Measurements from ENCODE around the gene SLC5A10. TPM values are rescaled to one million over a fixed set of nuclear protein-coding genes. Genes with fewer than 3 reads are reported as not detected.

The SLC5A10 gene
- total and polyA plus RNA-seq, 7 experiments from 2014 or later = 0.15 to 0.37 (median 0.17) TPM; not detected in 4

- Histone ChIP-seq H3K36me3 (ENCODE audit: control insufficient read depth in 2 of 3, insufficient read depth in 3 of 3, low read length in 3 of 3) (no peaks in the 10 kb centered on the region), H3K4me1 (ENCODE audit: control insufficient read depth in 2 of 2, insufficient read depth in 2 of 2, low read length in 2 of 2) (peaks cover 6 to 12% of the 10 kb centered on the region in 2 donors), H3K27me3 (ENCODE audit: control insufficient read depth in 2 of 2, insufficient read depth in 2 of 2, low read length in 2 of 2) (no peaks in the 10 kb centered on the region), H3K9me3 (ENCODE audit: control insufficient read depth in 2 of 3, low read length in 3 of 3) (no peaks in the 10 kb centered on the region), H3K4me3 (ENCODE audit: low read length) (no peak overlapping the region), H3K27ac (ENCODE audit: low read depth, low read length) (no peak overlapping the region)
- Mint-ChIP-seq H3K27me3 (no peaks in the 10 kb centered on the region), H3K4me3 (no peak overlapping the region), H3K36me3 (no peaks in the 10 kb centered on the region), H3K27ac (peak overlapping the region in 5 of 9 donors; percentile 16 to 58 (median 57)), H3K4me1 (peaks cover 10 to 45% (median 32%) of the 10 kb centered on the region in 7 donors), H3K9me3 (no peaks in the 10 kb centered on the region)
- CTCF ChIA-PET = interaction anchor here (0.6 to 3.2 kb wide), 21 partner anchors 9 to 334 kb away, joined by 3 to 14 read pairs (median 4); no protein-coding TSS in a partner anchor
- ATAC-seq (peak; percentile 85), DNase-seq (peak; percentile 27 to 86 (median 45))
- intact Hi-C loops (cut with micrococcal nuclease) = loop anchor here (2.0 to 5.0 kb wide), 2 partner anchors 41 to 44 kb away; partner anchors contain the start of gene FAM83G (in 2 of the 2)
- POLR2A ChIA-PET = interaction anchor here (0.7 to 1.6 kb wide), 6 partner anchors 22 to 106 kb away, joined by 3 to 5 read pairs (median 4); no protein-coding TSS in a partner anchor
Measured at GRCh38 chr17:18960803-18961511, 9.0 kb downstream of the SLC5A10 start.

GRCh38 chr17:18961634-18962493 is 9.9 kb downstream of the SLC5A10 start:
- H3K9me3 Mint-ChIP-seq = no peaks in the 10 kb centered on the region
- no peaks in the 10 kb centered on the region for H3K36me3 ChIP-seq (ENCODE audit: control insufficient read depth in 2 of 3, insufficient read depth in 3 of 3, low read length in 3 of 3)
- DNase-seq (no peak), ATAC-seq (no peak)
- H3K27ac ChIP-seq (ENCODE audit: low read depth, low read length) = no peak overlapping the region
- no peaks in the 10 kb centered on the region for H3K36me3 Mint-ChIP-seq
- no peak overlapping the region for H3K4me3 Mint-ChIP-seq
- peaks cover 4 to 6% of the 10 kb centered on the region in 2 donors for H3K4me1 ChIP-seq (ENCODE audit: control insufficient read depth in 2 of 2, insufficient read depth in 2 of 2, low read length in 2 of 2)
- no peaks in the 10 kb centered on the region for H3K27me3 ChIP-seq (ENCODE audit: control insufficient read depth in 2 of 2, insufficient read depth in 2 of 2, low read length in 2 of 2)
- intact Hi-C loops (cut with micrococcal nuclease) = loop anchor here (2.0 to 5.0 kb wide), 2 partner anchors 40 to 43 kb away; partner anchors contain the start of gene FAM83G (in 2 of the 2)
- no peak overlapping the region for H3K4me3 ChIP-seq (ENCODE audit: low read length)
- no peaks in the 10 kb centered on the region for H3K27me3 Mint-ChIP-seq
- peaks cover 8 to 38% (median 25%) of the 10 kb centered on the region in 7 donors for H3K4me1 Mint-ChIP-seq
- peak overlapping the region in 3 of 9 donors; percentile 4 to 51 (median 36) for H3K27ac Mint-ChIP-seq
- no peaks in the 10 kb centered on the region for H3K9me3 ChIP-seq (ENCODE audit: control insufficient read depth in 2 of 3, low read length in 3 of 3)
- POLR2A ChIA-PET = interaction anchor here (0.8 to 1.2 kb wide), 2 partner anchors 63 kb away, joined by 4 to 5 read pairs; no protein-coding TSS in a partner anchor
- CTCF ChIA-PET = interaction anchor here (0.6 to 3.2 kb wide), 16 partner anchors 8 to 335 kb away, joined by 3 to 14 read pairs (median 4); no protein-coding TSS in a partner anchor

- ATAC-seq = no peak
- H3K9me3 Mint-ChIP-seq = no peaks in the 10 kb centered on the region
- DNase-seq = no peak
- H3K4me3 Mint-ChIP-seq = no peak overlapping the region
- H3K9me3 ChIP-seq (ENCODE audit: control insufficient read depth in 2 of 3, low read length in 3 of 3) = no peaks in the 10 kb centered on the region
- no peaks in the 10 kb centered on the region for H3K36me3 ChIP-seq (ENCODE audit: control insufficient read depth in 2 of 3, insufficient read depth in 3 of 3, low read length in 3 of 3)
- H3K4me3 ChIP-seq (ENCODE audit: low read length) = no peak overlapping the region
- H3K27me3 Mint-ChIP-seq = no peaks in the 10 kb centered on the region
- H3K27ac ChIP-seq (ENCODE audit: low read depth, low read length) = no peak overlapping the region
- intact Hi-C loops (cut with micrococcal nuclease) = loop anchor here in 1 of 2 donors (5.0 kb wide), 1 partner anchor 40 kb away; the partner anchor contains the start of gene FAM83G
- H3K36me3 Mint-ChIP-seq = no peaks in the 10 kb centered on the region
- CTCF ChIA-PET = interaction anchor here (0.6 kb wide), 1 partner anchor 1038 kb away, joined by 3 read pairs; no protein-coding TSS in a partner anchor
- POLR2A ChIA-PET = interaction anchor here (0.7 kb wide), 2 partner anchors 79 to 148 kb away, joined by 3 read pairs; no protein-coding TSS in a partner anchor
- H3K27ac Mint-ChIP-seq = peak overlapping the region in 3 of 9 donors; percentile 4 to 51 (median 28)
- peaks cover 3 to 6% of the 10 kb centered on the region in 2 donors for H3K4me1 ChIP-seq (ENCODE audit: control insufficient read depth in 2 of 2, insufficient read depth in 2 of 2, low read length in 2 of 2)
- H3K4me1 Mint-ChIP-seq = peaks cover 8 to 34% (median 21%) of the 10 kb centered on the region in 7 donors
- no peaks in the 10 kb centered on the region for H3K27me3 ChIP-seq (ENCODE audit: control insufficient read depth in 2 of 2, insufficient read depth in 2 of 2, low read length in 2 of 2)
Measured at GRCh38 chr17:18962494-18962815, 10.5 kb downstream of the SLC5A10 start.

GRCh38 chr17:18963126-18964017 is 11.4 kb downstream of the SLC5A10 start:
- peaks cover 5 to 25% (median 12%) of the 10 kb centered on the region in 7 donors for H3K4me1 Mint-ChIP-seq
- no peak overlapping the region for H3K27ac ChIP-seq (ENCODE audit: low read depth, low read length)
- peak overlapping the region in 1 of 9 donors; percentile 4 for H3K27ac Mint-ChIP-seq
- H3K27me3 ChIP-seq (ENCODE audit: control insufficient read depth in 2 of 2, insufficient read depth in 2 of 2, low read length in 2 of 2) = no peaks in the 10 kb centered on the region
- H3K4me3 ChIP-seq (ENCODE audit: low read length) = no peak overlapping the region
- H3K9me3 Mint-ChIP-seq = no peaks in the 10 kb centered on the region
- no peaks in the 10 kb centered on the region for H3K36me3 Mint-ChIP-seq
- no peak for DNase-seq
- no peak for ATAC-seq
- H3K4me3 Mint-ChIP-seq = no peak overlapping the region
- ChIA-PET CTCF (interaction anchor here (0.6 kb wide), 1 partner anchor 1037 kb away, joined by 3 read pairs; no protein-coding TSS in a partner anchor), POLR2A (interaction anchor here (0.7 kb wide), 2 partner anchors 80 to 149 kb away, joined by 3 read pairs; no protein-coding TSS in a partner anchor)
- no peaks in the 10 kb centered on the region for H3K27me3 Mint-ChIP-seq
- intact Hi-C loops (cut with micrococcal nuclease) = loop anchor here in 1 of 2 donors (5.0 kb wide), 1 partner anchor 39 kb away; the partner anchor contains the start of gene FAM83G
- H3K36me3 ChIP-seq (ENCODE audit: control insufficient read depth in 2 of 3, insufficient read depth in 3 of 3, low read length in 3 of 3) = no peaks in the 10 kb centered on the region
- H3K9me3 ChIP-seq (ENCODE audit: control insufficient read depth in 2 of 3, low read length in 3 of 3) = no peaks in the 10 kb centered on the region
- H3K4me1 ChIP-seq (ENCODE audit: control insufficient read depth in 2 of 2, insufficient read depth in 2 of 2, low read length in 2 of 2) = peaks cover 3 to 6% of the 10 kb centered on the region in 2 donors

- Histone ChIP-seq H3K27ac (ENCODE audit: low read depth, low read length) (no peak overlapping the region), H3K36me3 (ENCODE audit: control insufficient read depth in 2 of 3, insufficient read depth in 3 of 3, low read length in 3 of 3) (no peaks in the 10 kb centered on the region), H3K9me3 (ENCODE audit: control insufficient read depth in 2 of 3, low read length in 3 of 3) (no peaks in the 10 kb centered on the region), H3K4me1 (ENCODE audit: control insufficient read depth in 2 of 2, insufficient read depth in 2 of 2, low read length in 2 of 2) (peaks cover 3 to 6% of the 10 kb centered on the region in 2 donors), H3K27me3 (ENCODE audit: control insufficient read depth in 2 of 2, insufficient read depth in 2 of 2, low read length in 2 of 2) (no peaks in the 10 kb centered on the region), H3K4me3 (ENCODE audit: low read length) (no peak overlapping the region)
- peaks cover 6 to 21% (median 9%) of the 10 kb centered on the region in 7 donors for H3K4me1 Mint-ChIP-seq
- no peak overlapping the region for H3K4me3 Mint-ChIP-seq
- H3K36me3 Mint-ChIP-seq = no peaks in the 10 kb centered on the region
- DNase-seq = no peak
- POLR2A ChIA-PET = no interaction called here
- CTCF ChIA-PET = no interaction called here
- no peaks in the 10 kb centered on the region for H3K9me3 Mint-ChIP-seq
- no peak for ATAC-seq
- intact Hi-C loops (cut with micrococcal nuclease) = loop anchor here in 1 of 2 donors (5.0 kb wide), 1 partner anchor 38 kb away; the partner anchor contains the start of gene FAM83G
- H3K27me3 Mint-ChIP-seq = no peaks in the 10 kb centered on the region
- H3K27ac Mint-ChIP-seq = peak overlapping the region in 2 of 9 donors; percentile 25 to 45
Measured at GRCh38 chr17:18964018-18964351, 12.0 kb downstream of the SLC5A10 start.
